H1 (cell line): ENCODE data around the gene ACER3. TPM values are rescaled to one million over a fixed set of nuclear protein-coding genes. Genes with fewer than 3 reads are reported as not detected.

Source experiments
- CTCF ChIA-PET: fragments of 300-600 bp; sonication (Branson Sonifier 250); formaldehyde crosslinking; loops from one replicate; lab custom pipeline; 2021; ENCODE audit not compliant: partially characterized antibody; lab: Charles Lee
- POLR2A ChIA-PET: fragments of 300-600 bp; sonication (Branson Sonifier 250); formaldehyde crosslinking; loops from one replicate; lab custom pipeline; 2021; ENCODE audit warnings: inconsistent platforms; ENCODE audit not compliant: partially characterized antibody; lab: Charles Lee
- DNase-seq, 2 experiments: peaks; one replicate each; pipeline versions ENCODE4 v3.0.0 to v3.0.0-alpha.2; 2010 to 2022; ENCODE audit warnings: low spot score in 2 of 2, low read depth in 1 of 2, mixed read lengths in 1 of 2
- FAIRE-seq: peaks from 2 replicates; lab custom pipeline; 2011; peaks lifted over from hg19 to GRCh38; lab: Jason Lieb, UNC
- H2AFZ ChIP-seq: 2 replicates; pipeline ENCODE4 v1.8.1; 2012; ENCODE audit warnings: low read length, inconsistent platforms
- H2AK5ac ChIP-seq: 2 replicates; pipeline ENCODE4 v1.6.1; 2013; ENCODE audit warnings: low read depth, low read length
- H2BK120ac ChIP-seq: replicated peaks from 2 replicates; pipeline ENCODE3; 2013; ENCODE audit warnings: low read depth, low read length, inconsistent platforms
- H2BK12ac ChIP-seq: 2 replicates; pipeline ENCODE4 v1.6.1; 2013; ENCODE audit warnings: low read depth, low read length
- H2BK15ac ChIP-seq: 2 replicates; pipeline ENCODE4 v1.6.1; 2013; ENCODE audit warnings: low read length
- H2BK20ac ChIP-seq: 2 replicates; pipeline ENCODE4 v1.6.1; 2013; ENCODE audit warnings: low read length
- H2BK5ac ChIP-seq: 2 replicates; pipeline ENCODE4 v1.6.1; 2013; ENCODE audit warnings: low read depth, low read length
- H3K14ac ChIP-seq: 2 replicates; pipeline ENCODE4 v1.6.1; 2013; ENCODE audit warnings: inconsistent platforms; ENCODE audit not compliant: insufficient read length
- H3K18ac ChIP-seq: 2 replicates; pipeline ENCODE4 v1.6.1; 2013; ENCODE audit warnings: low read length; ENCODE audit errors: extremely low read depth
- H3K23ac ChIP-seq: 2 replicates; pipeline ENCODE4 v1.6.1; 2013; ENCODE audit warnings: inconsistent platforms; ENCODE audit not compliant: insufficient read length
- H3K23me2 ChIP-seq: 2 replicates; pipeline ENCODE4 v1.6.1; 2013; ENCODE audit warnings: low read depth, low read length
- H3K27ac ChIP-seq: 2 replicates; pipeline ENCODE4 v1.6.1; 2011; ENCODE audit warnings: low read depth, low read length, inconsistent platforms
- H3K27me3 ChIP-seq, 4 experiments: replicated peaks in 1 of 4; 1 replicate in 1 of 4; 2 replicates in 3 of 4; pipeline versions ENCODE4 v1.6.1 to v1.8.1; 2011 to 2013; ENCODE audit warnings: low read length in 3 of 4, mild to moderate bottlenecking in 3 of 4, inconsistent platforms in 2 of 4, mixed read lengths in 2 of 4, moderate library complexity in 1 of 4; ENCODE audit not compliant: control insufficient read depth in 3 of 4, insufficient read depth in 3 of 4; ENCODE audit errors: extremely low read depth in 1 of 4
- H3K36me3 ChIP-seq, 4 experiments: 2 replicates each; pipeline versions ENCODE4 v1.6.1 to v1.8.1; 2011 to 2013; ENCODE audit warnings: mild to moderate bottlenecking in 4 of 4, low read length in 3 of 4, moderate library complexity in 2 of 4, control low read depth in 1 of 4, inconsistent platforms in 1 of 4; ENCODE audit not compliant: insufficient read depth in 4 of 4, control insufficient read depth in 2 of 4
- H3K4ac ChIP-seq: replicated peaks from 2 replicates; pipeline ENCODE3; 2013; ENCODE audit warnings: low read length, low read depth, mixed read lengths, inconsistent platforms; ENCODE audit not compliant: insufficient read length
- H3K4me1 ChIP-seq, 4 experiments: replicated peaks in 1 of 4; 1 replicate in 1 of 4; 2 replicates in 3 of 4; pipeline versions ENCODE4 v1.6.1 to v1.8.1; 2011 to 2013; ENCODE audit warnings: low read length in 3 of 4, inconsistent platforms in 2 of 4, mixed read lengths in 1 of 4; ENCODE audit not compliant: insufficient read depth in 4 of 4, control insufficient read depth in 3 of 4
- H3K4me2 ChIP-seq, 2 experiments: 2 replicates each; pipeline versions ENCODE4 v1.6.1 to v1.8.1; 2011 to 2013; ENCODE audit warnings: low read depth in 2 of 2, low read length in 2 of 2, control low read depth in 1 of 2, inconsistent platforms in 1 of 2, mild to moderate bottlenecking in 1 of 2; ENCODE audit not compliant: insufficient read depth in 1 of 2
- H3K4me3 ChIP-seq, 4 experiments: fragments of 200-600, 300-600 bp in 1 of 4; sonication (generic), shearing (Covaris generic), sonication (Bioruptor Twin) in 1 of 4; 2 replicates each; pipeline versions ENCODE4 v1.5.1 to v1.8.1; 2011 to 2016; ENCODE audit warnings: low read length in 4 of 4, low read depth in 3 of 4, control low read depth in 2 of 4, inconsistent platforms in 2 of 4, mild to moderate bottlenecking in 2 of 4, mixed read lengths in 1 of 4, moderate library complexity in 1 of 4; ENCODE audit not compliant: insufficient read depth in 2 of 4; ENCODE audit errors: extremely low read depth in 1 of 4
- H3K56ac ChIP-seq: replicated peaks from 2 replicates; pipeline ENCODE3; 2013; ENCODE audit warnings: low read depth, mild to moderate bottlenecking, mixed read lengths, low read length, inconsistent platforms; ENCODE audit not compliant: insufficient read length
- H3K79me1 ChIP-seq: 2 replicates; pipeline ENCODE4 v1.6.1; 2013; ENCODE audit warnings: low read depth, low read length, control low read depth
- H3K79me2 ChIP-seq, 2 experiments: 2 replicates each; pipeline versions ENCODE4 v1.6.1 to v1.8.1; 2012 to 2013; ENCODE audit warnings: low read length in 2 of 2, mild to moderate bottlenecking in 2 of 2, inconsistent platforms in 1 of 2; ENCODE audit not compliant: insufficient read depth in 2 of 2, control insufficient read depth in 1 of 2
- H3K9ac ChIP-seq, 4 experiments: replicated peaks in 1 of 4; 1 replicate in 1 of 4; 2 replicates in 3 of 4; pipeline versions ENCODE4 v1.6.1 to v1.8.1; 2011 to 2013; ENCODE audit warnings: low read depth in 3 of 4, low read length in 3 of 4, control low read depth in 2 of 4, mild to moderate bottlenecking in 2 of 4, moderate library complexity in 2 of 4, inconsistent platforms in 1 of 4; ENCODE audit errors: extremely low read depth in 1 of 4
- H3K9me3 ChIP-seq, 2 experiments: 2 replicates each; pipeline versions ENCODE4 v1.6.1 to v1.8.1; 2012 to 2013; ENCODE audit warnings: mild to moderate bottlenecking in 2 of 2, moderate library complexity in 2 of 2, control low read depth in 1 of 2, inconsistent platforms in 1 of 2, low read depth in 1 of 2, low read length in 1 of 2, mixed read lengths in 1 of 2; ENCODE audit not compliant: insufficient read depth in 2 of 2
- H4K20me1 ChIP-seq, 2 experiments: replicated peaks in 1 of 2; 2 replicates each; pipeline versions ENCODE3 to v1.8.1; 2011 to 2013; ENCODE audit warnings: inconsistent platforms in 2 of 2, low read length in 2 of 2, mild to moderate bottlenecking in 1 of 2; ENCODE audit not compliant: insufficient read depth in 2 of 2, control insufficient read depth in 1 of 2
- H4K5ac ChIP-seq: 2 replicates; pipeline ENCODE4 v1.6.1; 2013; ENCODE audit warnings: low read length, low read depth, mixed read lengths, inconsistent platforms; ENCODE audit not compliant: insufficient read length
- H4K8ac ChIP-seq: 2 replicates; pipeline ENCODE4 v1.8.0; 2013; ENCODE audit warnings: mild to moderate bottlenecking, moderate library complexity, low read length, inconsistent platforms; ENCODE audit not compliant: insufficient read depth; ENCODE audit errors: extremely low read depth
- H4K91ac ChIP-seq: replicated peaks from 2 replicates; pipeline ENCODE3; 2013; ENCODE audit warnings: low read length, mixed read lengths, inconsistent platforms; ENCODE audit not compliant: insufficient read length
- CBX8 ChIP-seq: fragments of 300-800, 300-1000 bp; sonication (generic); IDR thresholded peaks from 2 replicates; pipeline ENCODE4 v1.7.1; 2016; ENCODE audit warnings: low read depth, low read length, borderline replicate concordance
- CHD1 ChIP-seq: IDR thresholded peaks from 2 replicates; pipeline ENCODE4 v1.6.1; 2012; ENCODE audit warnings: low read depth, low read length, improper control_type of control experiment
- HDAC6 ChIP-seq: IDR thresholded peaks from one replicate; pipeline ENCODE4 v1.7.1; 2012; ENCODE audit warnings: low read depth, mild to moderate bottlenecking, inconsistent platforms, low read length, moderate library complexity
- KDM1A ChIP-seq: fragments of 200-600, 300-600 bp; sonication (generic); IDR thresholded peaks from 2 replicates; pipeline ENCODE4 v1.7.1; 2016; ENCODE audit warnings: mild to moderate bottlenecking, low read length, borderline replicate concordance
- NANOG ChIP-seq: IDR thresholded peaks from 2 replicates; pipeline ENCODE4 v1.6.1; 2011; ENCODE audit warnings: low read length, low read depth, mild to moderate bottlenecking, inconsistent platforms; ENCODE audit not compliant: insufficient read depth, poor library complexity, severe bottlenecking
- POU5F1 ChIP-seq: IDR thresholded peaks from 2 replicates; pipeline ENCODE4 v1.6.1; 2011; ENCODE audit warnings: low read depth, mild to moderate bottlenecking, low read length, moderate library complexity
- SIX5 ChIP-seq: IDR thresholded peaks from 2 replicates; pipeline ENCODE4 v1.6.1; 2011; ENCODE audit warnings: mild to moderate bottlenecking, low read depth, low read length
- SP1 ChIP-seq: IDR thresholded peaks from 2 replicates; pipeline ENCODE4 v1.6.1; 2011; ENCODE audit warnings: low read depth, low read length
- SRF ChIP-seq: IDR thresholded peaks from 2 replicates; pipeline ENCODE4 v1.6.1; 2011; ENCODE audit warnings: mild to moderate bottlenecking, low read depth, low read length, moderate library complexity
- SUZ12 ChIP-seq: fragments of 200-600 bp; sonication (generic); IDR thresholded peaks from 2 replicates; pipeline ENCODE4 v1.6.1; 2012; ENCODE audit warnings: mild to moderate bottlenecking, inconsistent platforms, low read length, moderate library complexity, mixed read lengths
- TCF12 ChIP-seq: IDR thresholded peaks from 2 replicates; pipeline ENCODE4 v1.6.1; 2011; ENCODE audit warnings: low read depth, mild to moderate bottlenecking, low read length
- ZNF274 ChIP-seq: IDR thresholded peaks from 2 replicates; pipeline ENCODE4 v1.7.0; 2012; ENCODE audit warnings: low read length, borderline replicate concordance; ENCODE audit errors: extremely low read depth
- WGBS, 2 experiments: shearing (Covaris generic) in 1 of 2; methylation state at CpG; one replicate each; pipeline versions ENCODE4 v1.1.6 to v1.1.7; 2013 to 2015; ENCODE audit warnings: low lambda C conversion rate in 2 of 2, mixed read lengths in 2 of 2, inconsistent platforms in 1 of 2, low coverage in 1 of 2, missing lambda C conversion rate in 1 of 2; ENCODE audit not compliant: insufficient replicate concordance in 2 of 2, insufficient coverage in 1 of 2, insufficient read length in 1 of 2; ENCODE audit errors: extremely low coverage in 1 of 2, missing lambda C conversion rate in 1 of 2; 5-methylcytosine and 5-hydroxymethylcytosine counted together
- polyA plus RNA-seq, 7 experiments: library from polyadenylated mRNA; depleted of rRNA in 3 of 7; stranded (reverse) in 5 of 7; unstranded in 2 of 7; fragments of >200 nt in 5 of 7; fragments of 200-250 nt in 2 of 7; gene quantifications; 1 replicate in 5 of 7; 2 replicates in 1 of 7; 4 replicates in 1 of 7; pipeline versions ENCODE4 v1.2.1 to v1.2.3, GENCODE V29; 2011 to 2013; ENCODE audit warnings: missing spikeins in 2 of 7, mixed read lengths in 2 of 7
- total RNA-seq: library from RNA; stranded (reverse); fragmentation: NEBNext Ultra II Directional; extraction: Animal tissue kit (Norgen Biotek cat#: 25700); gene quantifications from 2 replicates; pipeline ENCODE4 v1.2.1, GENCODE V29; 2021

ACER3 gene
- total and polyA plus RNA-seq, 2 of the 8 experiments (the other 6 are each of a cell fraction or from before 2014, with no cell fraction given) = 5.7 to 16.2 TPM

DNA sequence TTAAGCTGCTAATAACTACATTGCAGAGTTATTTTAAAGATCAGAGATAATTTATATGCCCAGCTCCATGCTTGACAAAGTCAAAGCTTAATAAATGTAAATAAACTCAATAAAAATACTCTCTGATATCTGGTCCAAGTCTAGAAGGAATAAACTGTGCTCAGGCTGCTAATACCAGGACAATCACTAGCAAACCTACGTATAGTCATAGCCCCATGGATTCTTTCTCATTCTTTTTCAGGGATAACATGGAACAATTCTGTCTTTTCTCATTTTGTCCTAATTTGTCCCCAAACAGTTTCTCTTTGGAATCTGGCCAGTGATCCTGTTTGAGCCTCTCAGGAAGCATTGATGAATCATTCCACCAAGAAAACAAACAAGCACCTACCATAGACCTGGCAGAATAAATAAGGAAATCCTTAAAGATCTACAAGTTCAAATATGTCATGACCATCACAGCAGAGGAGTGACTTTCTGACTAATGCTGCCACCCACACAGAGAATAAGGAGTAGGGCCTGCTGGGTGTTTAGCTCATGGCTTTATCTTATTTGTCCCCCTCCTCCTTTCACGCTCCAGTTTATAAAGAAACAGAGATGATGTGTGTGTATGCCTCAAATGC is 159.4 kb downstream of the ACER3 start:
- Histone ChIP-seq H2AFZ (no peak overlapping the region), H3K4ac (no peak overlapping the region), H3K36me3 (no peaks in the 10 kb centered on the region), H3K4me1 (peaks cover 0 to 4% (median 1%) of the 10 kb centered on the region in 4 experiments; a peak in 2 of 7 replicates), H2AK5ac (no peak overlapping the region), H3K14ac (no peak overlapping the region), H3K9me3 (no peaks in the 10 kb centered on the region), H2BK20ac (no peak overlapping the region), H4K91ac (no peak overlapping the region), H3K18ac (no peak overlapping the region; the same call in 1 of the 2 replicates), H3K56ac (no peak overlapping the region), H3K23me2 (no peaks in the 10 kb centered on the region), H3K4me2 (no peak overlapping the region), H3K9ac (no peak overlapping the region), H3K23ac (no peak overlapping the region), H3K79me1 (no peaks in the 10 kb centered on the region), H4K20me1 (no peaks in the 10 kb centered on the region), H3K4me3 (no peak overlapping the region), H4K8ac (no peak overlapping the region), H2BK15ac (no peak overlapping the region), H2BK5ac (no peak overlapping the region), H3K27ac (no peak overlapping the region), H2BK12ac (no peak overlapping the region), H3K79me2 (no peaks in the 10 kb centered on the region), H4K5ac (no peak overlapping the region), H3K27me3 (no peaks in the 10 kb centered on the region), H2BK120ac (no peak overlapping the region)
- ChIA-PET POLR2A (interaction anchor here (1.7 kb wide), 1 partner anchor 11 kb away, joined by 5 read pairs; no protein-coding TSS in a partner anchor), CTCF (interaction anchor here (0.6 to 2.9 kb wide), 9 partner anchors 17 to 901 kb away, joined by 3 to 11 read pairs (median 4); no protein-coding TSS in a partner anchor)
- WGBS, 2 experiments = 89% methylated on average over 2 of the region's 2 CpGs; no CpG with 5 or more reads in 1 of the 2 experiments
- TF ChIP-seq TCF12 = no peak
- TF ChIP-seq KDM1A = no peak
- TF ChIP-seq POU5F1 = no peak
- TF ChIP-seq CBX8 = no peak
- TF ChIP-seq HDAC6 = no peak
- TF ChIP-seq SIX5 = no peak
- TF ChIP-seq NANOG = no peak
- TF ChIP-seq SUZ12 = no peak
- no peak for TF ChIP-seq CHD1
- no peak for TF ChIP-seq SP1
- no peak for TF ChIP-seq ZNF274
- no peak for TF ChIP-seq SRF
- DNase-seq (no peak), FAIRE-seq (no peak)
